SU-DHL-6 (cell line): Measurements from ENCODE around the gene DRC7.

ENCODE experiments used
- EZH2phosphoT487 ChIP-seq: fragments of 200-600 bp; sonication (generic), shearing (Covaris generic); conservative IDR thresholded peaks from 2 replicates; pipeline ENCODE4 v1.6.1; 2018; ENCODE audit warnings: mild to moderate bottlenecking, antibody characterized with exemption, low read length, moderate library complexity, mixed read lengths
- TF ChIP-seq, protein P1 (sequence below): fragments of 200-600 bp; sonication (generic); IDR thresholded peaks from one replicate; pipeline ENCODE4 v1.5.1; 2017; ENCODE audit warnings: antibody characterized with exemption, mild to moderate bottlenecking, low read length, moderate library complexity; ENCODE audit not compliant: insufficient read depth, poor library complexity, severe bottlenecking

DNA sequence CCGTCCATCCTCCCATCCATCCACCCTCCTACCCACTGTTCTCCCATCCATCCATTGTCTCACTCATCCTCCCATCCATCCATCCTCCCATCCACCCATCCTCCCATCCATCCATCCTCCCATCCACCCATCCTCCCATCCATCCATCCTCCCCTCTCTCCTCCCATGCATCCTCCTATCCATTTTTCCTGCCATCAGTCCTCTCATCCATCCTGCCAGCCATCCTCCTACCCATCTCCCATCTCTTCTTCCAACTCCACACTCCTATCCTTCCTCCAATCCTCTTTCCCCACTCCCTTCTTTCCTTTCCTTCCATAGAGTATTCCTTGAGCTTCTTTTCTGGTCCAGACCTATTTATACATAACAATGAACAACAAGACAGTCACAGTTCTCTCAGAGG lies 12.1 kb downstream of the DRC7 start:
- TF ChIP-seq, protein P1, sequence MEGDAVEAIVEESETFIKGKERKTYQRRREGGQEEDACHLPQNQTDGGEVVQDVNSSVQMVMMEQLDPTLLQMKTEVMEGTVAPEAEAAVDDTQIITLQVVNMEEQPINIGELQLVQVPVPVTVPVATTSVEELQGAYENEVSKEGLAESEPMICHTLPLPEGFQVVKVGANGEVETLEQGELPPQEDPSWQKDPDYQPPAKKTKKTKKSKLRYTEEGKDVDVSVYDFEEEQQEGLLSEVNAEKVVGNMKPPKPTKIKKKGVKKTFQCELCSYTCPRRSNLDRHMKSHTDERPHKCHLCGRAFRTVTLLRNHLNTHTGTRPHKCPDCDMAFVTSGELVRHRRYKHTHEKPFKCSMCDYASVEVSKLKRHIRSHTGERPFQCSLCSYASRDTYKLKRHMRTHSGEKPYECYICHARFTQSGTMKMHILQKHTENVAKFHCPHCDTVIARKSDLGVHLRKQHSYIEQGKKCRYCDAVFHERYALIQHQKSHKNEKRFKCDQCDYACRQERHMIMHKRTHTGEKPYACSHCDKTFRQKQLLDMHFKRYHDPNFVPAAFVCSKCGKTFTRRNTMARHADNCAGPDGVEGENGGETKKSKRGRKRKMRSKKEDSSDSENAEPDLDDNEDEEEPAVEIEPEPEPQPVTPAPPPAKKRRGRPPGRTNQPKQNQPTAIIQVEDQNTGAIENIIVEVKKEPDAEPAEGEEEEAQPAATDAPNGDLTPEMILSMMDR: no peak
- TF ChIP-seq EZH2phosphoT487: no peak
